Embryonic facial prominence (tissue), 1 donor: ENCODE results near the gene IQCE.
"Not testable (repeated sequence)": the region's sequence is repeated elsewhere in the genome, so short reads cannot be mapped to it uniquely, and the experiment has no call there.

Source experiments
- DNase-seq: peaks from one replicate; pipeline ENCODE4 v3.0.0-alpha.2; 2016; ENCODE audit errors: extremely low spot score

The IQCE gene

GRCh38 chr7:2554661-2555111 is 4.1 kb upstream of the IQCE start:
- DNase-seq = no peak

- DNase-seq = peak; percentile 83
These were observed 3.4 kb upstream of the IQCE start, which contains the start of gene BRAT1 for GRCh38 chr7:2555121-2556052. Gene BRAT1 (minus strand): TSS chr7:2555524. CDS start chr7:2554431, 1,093 bp downstream.

DNA sequence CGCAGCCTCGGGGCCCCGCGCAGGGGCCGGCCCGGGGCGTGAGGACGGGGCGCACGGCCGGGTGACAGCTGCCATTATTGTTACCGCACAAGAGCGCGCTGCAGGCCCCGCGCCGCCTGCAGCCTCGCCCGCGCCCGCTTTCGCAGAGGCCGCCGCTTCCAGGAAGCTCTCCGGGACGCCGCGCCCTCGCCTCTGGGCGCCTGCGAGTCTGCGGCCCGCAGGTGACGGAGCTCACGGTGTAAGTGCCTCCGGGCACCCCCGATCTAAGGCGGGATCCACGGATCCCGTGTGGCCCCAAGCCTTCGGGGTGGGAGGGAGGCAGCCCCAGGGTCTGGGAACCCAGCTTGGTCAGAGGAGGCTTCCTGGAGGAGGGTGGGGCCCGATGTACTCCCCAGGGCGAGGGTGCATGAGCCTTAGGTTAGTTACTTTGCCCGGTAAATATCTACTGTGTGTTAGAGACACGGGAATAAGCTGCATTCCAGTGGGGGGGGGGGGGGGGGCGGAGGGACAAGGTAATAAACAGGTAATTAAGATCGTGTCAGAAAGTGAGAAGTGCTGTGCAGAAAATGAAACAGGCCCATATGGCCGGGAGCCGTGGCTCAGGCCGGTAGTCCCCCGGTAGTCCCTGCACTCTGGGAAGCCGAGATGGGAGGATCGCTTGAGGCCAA is 638 bp downstream of the IQCE start:
- DNase-seq = no peak

DNA sequence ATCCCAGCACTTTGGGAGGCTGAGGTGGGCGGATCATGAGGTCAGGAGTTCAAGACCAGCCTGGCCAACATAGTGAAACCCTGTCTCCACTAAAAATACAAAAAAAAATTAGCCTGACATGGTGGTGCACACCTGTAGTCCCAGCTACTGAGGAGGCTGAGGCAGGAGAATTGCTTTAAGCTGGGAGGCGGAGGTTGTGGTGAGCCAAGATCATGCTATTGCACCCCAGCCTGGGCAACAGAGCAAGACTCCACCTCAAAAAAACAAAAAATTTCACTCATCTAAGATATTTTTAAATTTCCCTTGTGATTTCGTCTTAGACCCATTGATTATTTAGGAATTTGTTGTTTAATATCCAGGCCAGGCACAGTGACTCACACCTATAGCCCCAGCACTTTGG is 5.2 kb downstream of the IQCE start:
- not testable (repeated sequence) for DNase-seq

DNA sequence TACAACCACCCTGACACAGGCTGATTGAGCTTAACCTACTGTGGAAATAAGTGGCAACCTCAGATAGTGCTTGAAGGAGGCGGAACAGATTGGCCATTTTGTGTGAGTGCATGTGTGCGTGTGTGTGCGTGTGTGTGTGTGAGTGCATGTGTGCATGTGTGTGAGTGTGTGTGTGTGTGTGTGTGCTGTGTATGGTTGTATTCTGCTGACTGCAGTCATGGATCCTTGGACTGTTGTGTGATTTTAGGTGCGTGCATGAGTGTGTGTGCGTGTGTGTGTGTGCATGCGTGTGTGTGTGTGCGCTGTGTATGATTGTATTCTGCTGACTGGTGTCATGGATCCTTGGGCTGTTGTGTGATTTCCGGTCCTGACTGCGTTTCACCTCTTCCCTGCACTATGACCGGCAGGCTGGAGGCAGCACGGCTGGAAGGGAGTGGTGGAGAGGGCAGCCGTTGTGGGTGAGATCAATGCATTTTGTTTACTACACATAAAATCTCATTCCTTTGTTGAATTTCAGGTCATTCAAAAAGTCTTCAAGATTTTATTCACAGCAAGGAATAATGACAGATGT is 6.3 kb downstream of the IQCE start:
- no peak for DNase-seq

- no peak for DNase-seq
These were observed 7.6 kb downstream of the IQCE start for GRCh38 chr7:2566348-2566889.

DNA sequence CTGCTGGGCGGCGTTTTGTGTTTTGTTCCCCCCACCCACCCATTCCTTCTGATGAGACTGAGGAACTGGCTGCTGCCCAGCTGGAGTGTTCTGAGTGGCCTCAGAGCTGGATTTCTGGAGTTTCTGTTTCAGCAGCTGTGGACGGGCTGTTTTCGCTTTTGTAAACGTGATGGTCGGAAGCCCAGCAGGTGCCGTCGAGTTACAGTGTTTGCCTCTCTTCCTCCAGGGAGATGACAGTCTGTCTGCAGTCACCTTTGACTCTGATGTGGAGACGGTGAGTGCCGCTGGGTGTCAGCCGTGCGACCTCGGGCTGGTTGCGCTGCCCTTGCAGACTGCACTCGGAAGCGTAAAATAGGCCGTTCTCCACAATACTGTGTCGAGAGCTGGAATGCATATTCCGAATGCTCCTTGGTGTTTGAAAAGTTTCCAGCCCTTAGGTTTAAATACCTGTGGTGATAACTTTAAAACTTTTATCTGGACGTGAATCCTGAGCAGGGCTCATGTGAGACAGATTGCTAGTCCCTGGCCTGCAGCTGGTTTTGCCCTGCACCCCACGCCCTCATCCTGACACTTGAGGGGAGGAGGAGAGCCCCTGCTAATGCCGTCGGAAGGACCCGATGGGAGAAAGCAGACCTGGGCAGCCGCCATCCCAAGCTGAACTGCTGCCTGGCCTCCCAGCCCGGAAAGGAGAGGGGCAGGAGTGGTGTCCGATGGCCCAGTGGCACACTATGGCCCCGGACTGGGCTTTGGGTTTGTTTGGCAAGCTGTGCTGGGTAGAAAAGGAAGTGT is 8.3 kb downstream of the IQCE start:
- DNase-seq = no peak

GRCh38 chr7:2567679-2568278 is 9.0 kb downstream of the IQCE start:
- DNase-seq = no peak

DNA sequence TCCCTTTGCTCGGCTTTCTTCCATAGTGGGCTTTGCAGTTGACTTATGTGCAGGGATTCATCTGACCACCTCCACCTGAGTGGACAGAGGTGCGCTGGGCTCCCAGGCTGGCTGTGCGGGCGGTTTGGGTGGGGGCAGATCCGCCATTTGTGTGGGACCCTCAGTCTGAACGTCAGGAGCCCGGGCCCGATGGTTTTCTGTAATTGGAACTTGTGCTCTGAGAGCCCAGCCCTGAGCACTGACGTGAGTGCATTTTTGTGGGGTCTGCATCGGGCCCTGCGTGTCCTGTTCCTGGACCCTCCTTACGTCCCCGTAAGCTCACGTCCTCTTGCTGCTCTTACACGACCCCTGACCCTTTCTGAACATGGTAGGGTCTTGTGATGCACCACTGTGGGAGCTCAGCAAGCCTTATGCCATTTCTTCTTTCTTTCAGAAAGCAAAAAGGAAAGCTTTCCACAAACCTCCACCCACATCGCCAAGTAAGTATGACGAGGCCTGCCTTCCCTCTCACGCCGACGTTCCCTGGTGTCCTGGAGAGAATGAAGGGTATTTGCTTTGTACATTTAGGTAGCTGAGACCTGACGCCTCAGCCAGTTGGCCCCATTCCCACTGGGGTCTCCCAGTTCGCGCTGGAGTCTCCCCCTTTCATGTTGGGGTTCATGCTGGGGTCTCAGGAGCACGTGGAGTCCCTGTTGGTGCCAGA is 9.9 kb downstream of the IQCE start:
- no peak for DNase-seq

DNA sequence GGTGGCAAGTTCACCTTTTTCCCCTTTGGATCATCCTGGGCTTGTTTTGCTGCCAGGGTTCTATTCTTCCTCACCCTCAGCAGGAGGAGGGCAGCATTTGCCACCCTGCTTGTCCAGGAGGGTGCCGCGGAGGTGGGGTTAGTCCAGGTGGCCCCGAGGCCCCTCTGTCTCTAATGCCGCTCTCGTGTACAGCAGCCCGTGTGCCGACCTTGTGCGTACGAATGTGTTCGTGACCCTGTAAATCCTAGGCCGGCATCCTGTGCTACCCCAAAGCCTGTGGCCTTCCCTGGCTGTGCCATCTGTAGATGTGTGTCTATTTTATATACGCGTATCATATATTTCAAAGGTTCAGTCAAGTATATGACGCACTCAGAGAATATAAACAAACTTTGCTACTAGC is 10.6 kb downstream of the IQCE start:
- DNase-seq = no peak

DNA sequence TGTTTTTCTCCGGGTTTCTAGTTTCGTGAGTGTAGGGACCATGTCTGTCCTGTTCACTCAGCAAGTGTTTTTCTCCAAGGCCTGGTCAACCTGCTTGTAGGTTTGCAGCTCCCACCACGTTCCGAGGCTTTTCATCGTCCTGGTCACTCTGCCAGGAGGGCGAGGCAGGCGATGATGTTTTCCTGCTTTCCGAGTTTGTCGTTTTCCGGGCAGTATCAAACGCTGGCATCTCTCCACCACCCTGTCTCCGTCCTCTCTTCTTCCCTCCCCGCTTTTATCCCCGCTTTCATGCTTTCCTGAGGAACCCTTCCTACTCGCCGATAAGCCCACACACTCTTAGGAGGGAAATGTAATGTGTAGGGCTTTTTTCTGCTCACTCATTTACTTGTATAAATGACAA is 11.2 kb downstream of the IQCE start:
- DNase-seq = no peak

GRCh38 chr7:2571409-2571808 is 12.6 kb downstream of the IQCE start:
- DNase-seq = no peak

- no peak for DNase-seq
These were observed 13.5 kb downstream of the IQCE start for GRCh38 chr7:2572101-2572842.

DNA sequence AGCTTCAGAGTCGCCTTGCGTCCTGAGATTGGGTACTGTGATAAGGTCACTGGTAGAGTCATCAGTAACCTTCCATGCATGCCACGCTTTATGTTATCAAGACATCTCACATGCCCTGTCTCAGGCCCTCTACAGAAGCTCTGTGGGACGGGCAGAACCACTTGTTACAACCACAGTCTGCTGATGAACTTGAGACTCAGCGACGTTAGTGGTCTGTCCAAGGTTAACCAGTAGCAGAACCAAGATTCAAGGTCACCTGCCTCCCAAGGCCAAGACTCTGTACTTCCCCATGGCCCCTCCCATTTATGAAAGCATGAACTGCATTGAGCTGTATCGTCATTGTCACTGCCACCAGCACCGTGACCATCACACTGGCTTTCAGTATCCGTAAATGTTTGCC is 15.0 kb downstream of the IQCE start:
- no peak for DNase-seq

DNA sequence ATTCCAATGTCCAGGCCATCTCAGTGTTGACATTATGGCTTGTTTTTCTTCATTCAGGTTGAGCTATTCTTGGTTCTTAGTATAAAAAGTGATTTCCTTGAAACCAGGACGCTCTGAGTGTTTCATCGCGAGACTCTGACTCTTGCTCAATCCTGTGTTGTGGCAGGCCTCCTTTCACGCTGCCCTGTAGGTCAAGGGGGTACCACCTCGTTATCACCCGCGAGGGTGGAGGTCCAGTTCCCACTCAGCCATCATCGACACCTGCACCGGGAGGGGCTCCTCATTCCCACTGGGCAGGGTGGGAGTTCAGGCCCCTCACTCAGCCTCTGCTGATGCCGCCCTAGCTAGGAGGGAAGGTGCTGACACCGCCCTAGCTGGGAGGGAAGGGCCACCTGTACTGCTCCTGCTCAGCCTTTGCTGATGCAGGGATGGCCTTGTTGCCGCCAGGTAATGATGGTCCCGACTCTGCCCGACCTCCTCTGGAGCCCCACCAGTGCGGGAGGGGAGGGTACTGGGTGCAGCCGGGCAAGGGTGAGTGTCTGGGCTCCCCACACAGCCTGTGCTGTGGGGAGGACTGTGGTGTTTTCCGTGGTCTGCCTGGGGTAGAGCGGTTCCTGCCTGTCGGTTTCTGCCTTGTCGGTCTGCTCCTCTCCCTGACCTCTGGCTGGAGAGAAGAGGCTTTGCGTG is 16.4 kb downstream of the IQCE start:
- no peak for DNase-seq

DNA sequence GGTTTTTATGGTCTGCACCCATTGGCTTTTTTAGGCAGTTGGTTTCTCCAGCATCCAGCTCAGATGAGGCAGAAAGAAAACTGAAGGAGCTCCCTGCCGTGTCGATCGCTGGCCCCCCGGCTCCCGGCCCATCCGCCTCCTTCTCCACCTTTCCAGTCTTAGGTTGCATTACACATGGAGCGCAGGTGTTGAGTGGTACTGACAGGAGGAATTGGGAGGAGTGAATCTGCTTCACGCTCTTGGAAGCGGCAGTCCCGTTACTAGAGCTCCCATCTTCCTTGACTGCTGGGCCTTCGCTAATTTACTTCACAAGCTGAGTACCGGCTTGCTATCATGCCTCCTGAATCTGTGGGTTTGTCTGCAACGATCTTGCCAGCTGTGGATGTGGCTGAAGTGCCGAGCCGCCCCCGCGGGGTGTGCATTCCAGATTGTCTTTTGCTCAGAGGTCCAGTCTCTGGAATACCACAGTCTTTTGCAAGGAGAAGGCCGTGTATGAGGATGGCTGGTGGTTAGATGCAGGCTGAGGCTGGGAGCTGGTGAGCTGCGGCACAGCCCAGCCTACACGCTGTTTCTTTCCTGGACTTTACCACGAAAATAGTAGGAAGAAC is 17.1 kb downstream of the IQCE start:
- no peak for DNase-seq

- DNase-seq = no peak
These were observed 18.1 kb downstream of the IQCE start for GRCh38 chr7:2576742-2577491.
